Liver (tissue), 9 donors: ENCODE measurements around the gene TOMM22. TPM values are rescaled to one million over a fixed set of nuclear protein-coding genes. Genes with fewer than 3 reads are reported as not detected.

Experiments used
- DNase-seq: peaks from one replicate; pipeline ENCODE4 v3.0.0-alpha.2; 2017; ENCODE audit warnings: low spot score
- H3K27ac ChIP-seq, 2 donors: one replicate each; pipeline ENCODE4 v1.7.0; 2013; ENCODE audit warnings: inconsistent platforms in 2 of 2, low read length in 2 of 2, control low read depth in 1 of 2, low read depth in 1 of 2, mild to moderate bottlenecking in 1 of 2
- H3K27me3 ChIP-seq, 4 donors: one replicate each; pipeline versions ENCODE4 v1.6.1 to v1.7.0; 2013; ENCODE audit warnings: low read length in 3 of 4, inconsistent platforms in 1 of 4, mild to moderate bottlenecking in 1 of 4, moderate library complexity in 1 of 4; ENCODE audit not compliant: control insufficient read depth in 4 of 4, insufficient read depth in 4 of 4
- H3K36me3 ChIP-seq, 4 donors: one replicate each; pipeline versions ENCODE4 v1.6.1 to v1.7.0; 2013; ENCODE audit warnings: low read length in 3 of 4, mild to moderate bottlenecking in 3 of 4, low read depth in 1 of 4, moderate library complexity in 1 of 4; ENCODE audit not compliant: control insufficient read depth in 4 of 4, insufficient read depth in 3 of 4
- H3K4me1 ChIP-seq, 4 donors: one replicate each; pipeline versions ENCODE4 v1.6.1 to v1.7.0; 2013; ENCODE audit warnings: low read length in 3 of 4, mild to moderate bottlenecking in 3 of 4, moderate library complexity in 1 of 4; ENCODE audit not compliant: control insufficient read depth in 4 of 4, insufficient read depth in 4 of 4
- H3K4me3 ChIP-seq, 3 donors: one replicate each; pipeline versions ENCODE4 v1.6.1 to v1.7.0; 2013; ENCODE audit warnings: low read length in 3 of 3, control low read depth in 1 of 3, low read depth in 1 of 3, mild to moderate bottlenecking in 1 of 3
- H3K9ac ChIP-seq, 2 donors: one replicate each; pipeline ENCODE4 v1.7.0; 2013; ENCODE audit warnings: low read length in 2 of 2, mild to moderate bottlenecking in 2 of 2, moderate library complexity in 2 of 2, control low read depth in 1 of 2, low read depth in 1 of 2
- H3K9me3 ChIP-seq, 4 donors: one replicate each; pipeline versions ENCODE4 v1.6.1 to v1.7.0; 2013; ENCODE audit warnings: low read length in 3 of 4; ENCODE audit not compliant: control insufficient read depth in 4 of 4
- ATF3 ChIP-seq: IDR thresholded peaks from 2 replicates; pipeline ENCODE4 v1.6.1; 2016; ENCODE audit warnings: antibody characterized with exemption
- EGR1 ChIP-seq, 2 donors: IDR thresholded peaks; 2 replicates each; pipeline ENCODE4 v1.6.1; 2016 to 2018; ENCODE audit warnings: antibody characterized with exemption in 2 of 2, low read depth in 2 of 2
- GABPA ChIP-seq, 2 donors: IDR thresholded peaks in 1 of 2; conservative IDR thresholded peaks in 1 of 2; 2 replicates each; pipeline ENCODE4 v1.6.1; 2016; ENCODE audit warnings: antibody characterized with exemption in 2 of 2, mild to moderate bottlenecking in 1 of 2, moderate library complexity in 1 of 2
- HNF4G ChIP-seq: IDR thresholded peaks from 2 replicates; pipeline ENCODE4 v1.6.1; 2016; ENCODE audit warnings: antibody characterized with exemption
- JUND ChIP-seq, 2 donors: IDR thresholded peaks; 2 replicates each; pipeline ENCODE4 v1.6.1; 2016; ENCODE audit warnings: antibody characterized with exemption in 2 of 2
- MAX ChIP-seq: IDR thresholded peaks from 2 replicates; pipeline ENCODE4 v1.6.1; 2016; ENCODE audit warnings: antibody characterized with exemption
- RAD21 ChIP-seq, 2 donors: IDR thresholded peaks; 2 replicates each; pipeline ENCODE4 v1.6.1; 2016; ENCODE audit warnings: antibody characterized with exemption in 2 of 2, mild to moderate bottlenecking in 2 of 2
- REST ChIP-seq: IDR thresholded peaks from 2 replicates; pipeline ENCODE4 v1.6.1; 2016; ENCODE audit warnings: antibody characterized with exemption, mild to moderate bottlenecking
- RXRA ChIP-seq, 2 donors: IDR thresholded peaks; 2 replicates each; pipeline ENCODE4 v1.6.1; 2017 to 2018; ENCODE audit warnings: antibody characterized with exemption in 2 of 2, mild to moderate bottlenecking in 1 of 2
- SP1 ChIP-seq: IDR thresholded peaks from 2 replicates; pipeline ENCODE4 v1.6.1; 2018; ENCODE audit warnings: antibody characterized with exemption, mild to moderate bottlenecking
- TAF1 ChIP-seq: conservative IDR thresholded peaks from 2 replicates; pipeline ENCODE4 v1.6.1; 2016; ENCODE audit warnings: antibody characterized with exemption, mild to moderate bottlenecking
- YY1 ChIP-seq: IDR thresholded peaks from 2 replicates; pipeline ENCODE4 v1.6.1; 2016; ENCODE audit warnings: antibody characterized with exemption, mild to moderate bottlenecking
- ZBTB33 ChIP-seq: IDR thresholded peaks from 2 replicates; pipeline ENCODE4 v1.6.1; 2016; ENCODE audit warnings: antibody characterized with exemption
- WGBS: extraction: QIAGEN DNeasy Blood & Tissue Kit; methylation state at CpG from one replicate; pipeline ENCODE4 v1.1.7; 2013; 5-methylcytosine and 5-hydroxymethylcytosine counted together
- polyA plus RNA-seq, 2 donors: library from polyadenylated mRNA; stranded (reverse) in 1 of 2; unstranded in 1 of 2; fragments of 200-250 nt in 1 of 2; fragments of >200 nt in 1 of 2; fragmentation: Nextera tagmentation in 1 of 2; extraction: Ambion mirVana in 1 of 2; gene quantifications; one replicate each; pipeline versions ENCODE4 v1.2.1 to v1.2.3, GENCODE V29; 2013 to 2015
- total RNA-seq, 2 donors: library from RNA; depleted of rRNA; stranded (reverse); fragments of >200 nt; gene quantifications; one replicate each; pipeline ENCODE4 v1.2.3, GENCODE V29; 2014
- donor health status: healthy.
- donor health status: healthy.
- donor health status: healthy.
- donor health status: healthy.
- donor health status: healthy.

TOMM22 gene
- total and polyA plus RNA-seq, 4 donors = 20.2 to 44.3 (median 21.3) TPM

GRCh38 chr22:38727123-38727522 is 45.4 kb downstream of the TOMM22 start (continued):
- TF ChIP-seq YY1 = no peak
- no peak for TF ChIP-seq MAX

GRCh38 chr22:38727530-38728451 is 46.0 kb downstream of the TOMM22 start:
- Histone ChIP-seq H3K4me1 (peaks cover 10 to 20% (median 15%) of the 10 kb centered on the region in 4 donors), H3K4me3 (no peak overlapping the region), H3K27ac (no peak overlapping the region), H3K36me3 (peaks cover 30 to 86% (median 64%) of the 10 kb centered on the region in 4 donors), H3K9ac (no peak overlapping the region), H3K9me3 (no peaks in the 10 kb centered on the region), H3K27me3 (no peaks in the 10 kb centered on the region)
- no peak for DNase-seq
- WGBS = 96% methylated on average over 15 of the region's 15 CpGs
- TF ChIP-seq EGR1 (IDR thresholded peaks at IDR 0.05; ENCODE audit: low read depth in 2 of 2) = no peak
- no peak for TF ChIP-seq MAX
- no peak for TF ChIP-seq TAF1
- TF ChIP-seq ZBTB33 = no peak
- TF ChIP-seq ATF3 = no peak
- no peak for TF ChIP-seq GABPA (IDR thresholded peaks at IDR 0.05 in 1 of 2, conservative IDR thresholded peaks at IDR 0.05 in 1 of 2)
- TF ChIP-seq JUND (IDR thresholded peaks at IDR 0.05) = no peak
- TF ChIP-seq RXRA (IDR thresholded peaks at IDR 0.05) = no peak
- no peak for TF ChIP-seq YY1
- TF ChIP-seq SP1 = no peak
- no peak for TF ChIP-seq HNF4G
- no peak for TF ChIP-seq REST
- no peak for TF ChIP-seq RAD21 (IDR thresholded peaks at IDR 0.05)
